Kidney (tissue), 14 donors: ENCODE results near the gene ASCC3. TPM values are rescaled to one million over a fixed set of nuclear protein-coding genes. Genes with fewer than 3 reads are reported as not detected.
A peak's percentile ranks its signal among the peaks of the same experiment; 100 is the strongest.

ENCODE experiments used
- DNase-seq, 5 donors: peaks; one replicate each; pipeline ENCODE4 v3.0.0-alpha.2; 2013 to 2020
- FAIRE-seq: peaks from 2 replicates; lab custom pipeline; 2012; peaks lifted over from hg19 to GRCh38; lab: Jason Lieb, UNC
- H3K27ac ChIP-seq, 2 donors: one replicate each; pipeline ENCODE4 v1.7.0; 2013; ENCODE audit warnings: low read depth in 2 of 2, low read length in 2 of 2, inconsistent platforms in 1 of 2
- H3K27me3 ChIP-seq: one replicate; pipeline ENCODE4 v1.7.1; 2013; ENCODE audit warnings: low read length, inconsistent platforms; ENCODE audit not compliant: control insufficient read depth, insufficient read depth
- H3K36me3 ChIP-seq, 3 donors: one replicate each; pipeline versions ENCODE4 v1.7.0 to v1.7.1; 2013; ENCODE audit warnings: low read length in 3 of 3, control low read depth in 1 of 3, inconsistent platforms in 1 of 3; ENCODE audit not compliant: insufficient read depth in 3 of 3, control insufficient read depth in 2 of 3
- H3K4me1 ChIP-seq, 3 donors: one replicate each; pipeline versions ENCODE4 v1.7.0 to v1.7.1; 2013; ENCODE audit warnings: low read length in 3 of 3, inconsistent platforms in 1 of 3, low read depth in 1 of 3; ENCODE audit not compliant: control insufficient read depth in 2 of 3, insufficient read depth in 2 of 3
- H3K4me3 ChIP-seq, 3 donors: one replicate each; pipeline versions ENCODE4 v1.7.0 to v1.8.1; 2013; ENCODE audit warnings: low read length in 3 of 3, control low read depth in 1 of 3, inconsistent platforms in 1 of 3
- H3K9ac ChIP-seq, 3 donors: one replicate each; pipeline versions ENCODE4 v1.7.0 to v1.7.1; 2013; ENCODE audit warnings: low read length in 3 of 3, control low read depth in 1 of 3, inconsistent platforms in 1 of 3
- H3K9me3 ChIP-seq, 3 donors: one replicate each; pipeline versions ENCODE4 v1.7.0 to v1.7.1; 2013; ENCODE audit warnings: low read length in 3 of 3, control low read depth in 1 of 3, inconsistent platforms in 1 of 3; ENCODE audit not compliant: control insufficient read depth in 2 of 3, insufficient read depth in 1 of 3
- intact Hi-C: fragments of 100-400 bp; cut with DNase I; formaldehyde crosslinking; loops from one replicate; pipeline ENCODE4 v1.11.1; 2022
- polyA plus RNA-seq: library from polyadenylated mRNA; stranded (reverse); fragments of 350-450 nt; fragmentation: Illumina TruSeq; extraction: RNeasy Lipid Tissue Mini Kit (QIAGEN cat#74804); gene quantifications from one replicate; pipeline ENCODE4 v1.2.3, GENCODE V29; 2014; ENCODE audit warnings: low read depth, low replicate concordance; ENCODE audit not compliant: insufficient read depth
- total RNA-seq: library from RNA; stranded (reverse); fragmentation: NEBNext Ultra II Directional; extraction: Animal tissue kit (Norgen Biotek cat#: 25700); gene quantifications from one replicate; pipeline ENCODE4 v1.2.1, GENCODE V29; 2021
- TF ChIP-seq, protein P1 (sequence below): IDR thresholded peaks from 3 replicates; pipeline ENCODE4 v1.5.1; 2012; ENCODE audit warnings: mild to moderate bottlenecking, moderate library complexity, borderline replicate concordance; ENCODE audit not compliant: insufficient read depth; ENCODE audit errors: extremely low read depth
- donor health status: control.
- donor health status: control.
- donor health status: control.
- donor health status: control.
- donor health status: control.
- donor health status: DM: yes; HTN: yes; CAD: no.
- donor health status: Normal renal cell carcinoma (clear cell type).

ASCC3 gene
- total and polyA plus RNA-seq, 2 donors from 2014 or later = 7.7 to 31.7 TPM

DNA sequence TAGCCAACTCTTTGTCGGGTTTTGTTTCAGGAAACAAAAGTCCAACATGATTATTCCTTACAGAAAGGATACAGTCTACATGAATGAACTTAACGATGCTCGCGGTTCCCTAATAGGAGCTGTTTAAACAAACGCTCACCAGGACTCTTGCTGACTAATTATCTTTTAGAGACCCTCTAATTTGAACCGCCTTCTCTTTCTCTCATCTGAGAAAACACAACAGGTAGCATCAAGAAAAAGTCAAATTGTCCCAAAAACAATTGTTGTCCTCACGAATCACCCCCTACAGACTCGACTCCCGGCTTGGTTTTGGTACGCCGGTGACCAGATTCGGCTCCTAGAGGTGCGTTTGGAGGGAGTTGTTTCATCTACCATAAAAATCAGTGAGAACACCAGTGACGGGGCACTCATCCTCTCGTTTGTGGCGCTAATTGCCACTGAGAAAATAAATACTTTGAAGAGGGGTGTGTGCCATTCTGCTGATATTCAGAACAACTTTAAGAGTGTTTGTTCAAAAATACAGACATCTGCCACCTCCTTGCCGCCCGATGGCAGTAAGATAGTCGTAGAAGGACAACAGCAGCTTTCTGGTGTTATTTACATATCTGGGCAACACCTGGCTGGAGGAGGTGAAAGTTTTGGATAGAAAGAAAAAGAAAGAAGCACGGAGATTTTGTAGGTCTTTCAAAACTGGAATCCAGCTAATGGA, 415.3 kb downstream of the ASCC3 start:
- FAIRE-seq = no peak
- Histone ChIP-seq H3K9ac (peak overlapping the region; percentile 35 to 69 (median 67)), H3K27me3 (peaks cover 62% of the 10 kb centered on the region), H3K9me3 (no peaks in the 10 kb centered on the region), H3K36me3 (peaks cover 0 to 5% (median 0%) of the 10 kb centered on the region in 3 donors), H3K4me3 (peak overlapping the region; percentile 53 to 77 (median 63)), H3K4me1 (peaks cover 0 to 3% (median 0%) of the 10 kb centered on the region in 3 donors), H3K27ac (peak overlapping the region; percentile 86 to 94)
- intact Hi-C loops = no loop called here
- TF ChIP-seq, protein P1, sequence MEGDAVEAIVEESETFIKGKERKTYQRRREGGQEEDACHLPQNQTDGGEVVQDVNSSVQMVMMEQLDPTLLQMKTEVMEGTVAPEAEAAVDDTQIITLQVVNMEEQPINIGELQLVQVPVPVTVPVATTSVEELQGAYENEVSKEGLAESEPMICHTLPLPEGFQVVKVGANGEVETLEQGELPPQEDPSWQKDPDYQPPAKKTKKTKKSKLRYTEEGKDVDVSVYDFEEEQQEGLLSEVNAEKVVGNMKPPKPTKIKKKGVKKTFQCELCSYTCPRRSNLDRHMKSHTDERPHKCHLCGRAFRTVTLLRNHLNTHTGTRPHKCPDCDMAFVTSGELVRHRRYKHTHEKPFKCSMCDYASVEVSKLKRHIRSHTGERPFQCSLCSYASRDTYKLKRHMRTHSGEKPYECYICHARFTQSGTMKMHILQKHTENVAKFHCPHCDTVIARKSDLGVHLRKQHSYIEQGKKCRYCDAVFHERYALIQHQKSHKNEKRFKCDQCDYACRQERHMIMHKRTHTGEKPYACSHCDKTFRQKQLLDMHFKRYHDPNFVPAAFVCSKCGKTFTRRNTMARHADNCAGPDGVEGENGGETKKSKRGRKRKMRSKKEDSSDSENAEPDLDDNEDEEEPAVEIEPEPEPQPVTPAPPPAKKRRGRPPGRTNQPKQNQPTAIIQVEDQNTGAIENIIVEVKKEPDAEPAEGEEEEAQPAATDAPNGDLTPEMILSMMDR = no peak
- DNase-seq = peak in 1 of 5 donors; percentile 62

DNA sequence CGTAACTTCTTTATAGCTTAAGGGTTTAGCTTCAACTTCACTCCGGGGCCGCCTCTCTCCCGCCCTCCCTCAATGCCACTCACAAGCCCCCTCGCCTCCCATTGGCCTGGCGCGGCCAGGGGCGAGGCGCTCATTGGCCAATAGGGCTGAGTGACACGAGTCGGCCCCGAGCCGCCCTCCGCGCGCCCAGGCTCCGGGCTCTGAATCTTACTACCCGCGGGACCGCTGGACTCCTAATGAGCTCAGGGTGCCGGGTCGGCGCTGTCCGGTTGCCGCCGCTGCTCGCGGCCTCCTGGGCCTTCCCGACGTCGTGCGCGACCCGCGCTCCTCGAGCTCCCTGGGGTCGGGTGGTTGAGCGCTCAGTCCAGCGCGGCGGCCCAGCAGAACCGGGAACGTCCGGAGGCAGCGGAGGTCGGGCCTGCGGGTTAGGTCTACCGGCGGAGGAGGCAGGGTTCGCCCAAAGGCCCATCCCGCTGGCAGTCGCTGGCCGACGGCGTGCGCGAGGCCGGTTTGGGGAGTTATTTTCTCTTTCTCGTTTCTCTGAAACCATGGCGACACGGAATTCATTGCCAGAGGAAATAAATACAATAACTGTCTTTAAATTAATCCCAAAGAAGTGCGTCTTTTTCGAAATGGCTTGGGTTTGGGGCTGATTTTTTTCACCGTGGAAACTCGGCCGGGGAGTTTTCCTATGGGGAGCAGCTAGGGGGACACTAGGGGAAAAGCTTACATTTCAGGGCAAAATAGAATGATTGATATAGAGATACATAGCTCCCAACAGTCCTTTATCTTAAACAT, 416.0 kb downstream of the ASCC3 start, which contains the start of gene SIM1:
SIM1 (minus strand) TSS at position 19 of the 798 bp plus-strand sequence. CDS start 1,453 bp downstream, outside the sequence.
- peaks cover 0 to 5% (median 0%) of the 10 kb centered on the region in 3 donors for H3K36me3 ChIP-seq
- peak; percentile 94 to 97 (median 96) for DNase-seq
- TF ChIP-seq, protein P1 = no peak
- intact Hi-C loops = no loop called here
- no peaks in the 10 kb centered on the region for H3K9me3 ChIP-seq
- FAIRE-seq = no peak
- peak within 1 kb of the TSS; percentile 93 to 94 for H3K27ac ChIP-seq
- peak within 1 kb of the TSS; percentile 70 to 94 (median 94) for H3K9ac ChIP-seq
- peaks cover 66% of the 10 kb centered on the region for H3K27me3 ChIP-seq
- H3K4me1 ChIP-seq = peaks cover 0 to 3% (median 0%) of the 10 kb centered on the region in 3 donors
- H3K4me3 ChIP-seq = peak within 1 kb of the TSS; percentile 67 to 77 (median 68)

DNA sequence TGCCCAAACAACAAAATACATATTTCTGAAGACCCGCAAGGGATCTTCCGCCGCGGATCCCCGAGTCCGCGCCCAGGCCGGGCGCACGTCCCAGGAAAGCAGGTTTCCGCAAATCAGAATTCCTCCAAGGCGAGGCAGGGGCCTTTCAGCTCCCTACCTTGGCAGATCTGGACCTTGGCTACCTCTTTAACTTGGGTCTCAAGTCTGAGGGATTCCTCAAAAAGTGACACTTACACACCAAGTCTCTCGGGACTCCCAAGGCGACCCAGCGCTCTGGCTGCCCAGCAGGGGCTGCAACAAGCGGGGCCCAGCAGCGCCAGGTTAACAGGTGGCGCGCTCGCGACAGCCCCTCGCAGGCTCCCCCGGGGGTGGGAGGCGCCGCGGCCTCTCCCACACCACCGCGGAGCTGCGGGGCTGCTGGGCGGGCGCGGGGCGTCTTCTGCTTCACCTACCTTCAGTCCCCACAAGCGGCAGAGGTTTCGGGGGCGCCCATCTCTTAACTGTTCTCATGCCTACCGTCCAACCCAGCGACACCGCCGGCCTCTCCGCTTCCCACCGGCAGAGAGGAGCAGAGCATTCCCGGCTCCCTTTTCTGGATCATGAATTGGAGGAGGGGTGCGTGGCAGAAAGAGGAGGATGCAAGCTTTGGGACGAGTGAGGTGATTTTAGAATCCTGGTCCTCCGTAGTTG, 416.8 kb downstream of the ASCC3 start:
- Histone ChIP-seq H3K4me1 (peaks cover 0 to 3% (median 0%) of the 10 kb centered on the region in 3 donors), H3K9ac (peak overlapping the region; percentile 70 to 94 (median 94)), H3K27ac (peak overlapping the region; percentile 83 to 93), H3K9me3 (no peaks in the 10 kb centered on the region), H3K4me3 (peak overlapping the region; percentile 67 to 77 (median 68)), H3K27me3 (peaks cover 70% of the 10 kb centered on the region), H3K36me3 (peaks cover 0 to 5% (median 0%) of the 10 kb centered on the region in 3 donors)
- TF ChIP-seq, protein P1 = no peak
- DNase-seq = peak in 3 of 5 donors; percentile 36 to 77 (median 43)
- FAIRE-seq = no peak
- intact Hi-C loops = no loop called here
